GM19351 (cell line): ENCODE results near the gene GALNT17.
"Not testable (repeated sequence)": the region's sequence is repeated elsewhere in the genome, so short reads cannot be mapped to it uniquely, and the experiment has no call there.

Source experiments
- ATAC-seq: cut with Tn5 transposase; IDR thresholded peaks from one replicate; pipeline ENCODE4 v1.9.1; 2021; ENCODE audit warnings: mild to moderate bottlenecking, moderate library complexity; ENCODE audit not compliant: unreplicated experiment

GALNT17 gene

DNA sequence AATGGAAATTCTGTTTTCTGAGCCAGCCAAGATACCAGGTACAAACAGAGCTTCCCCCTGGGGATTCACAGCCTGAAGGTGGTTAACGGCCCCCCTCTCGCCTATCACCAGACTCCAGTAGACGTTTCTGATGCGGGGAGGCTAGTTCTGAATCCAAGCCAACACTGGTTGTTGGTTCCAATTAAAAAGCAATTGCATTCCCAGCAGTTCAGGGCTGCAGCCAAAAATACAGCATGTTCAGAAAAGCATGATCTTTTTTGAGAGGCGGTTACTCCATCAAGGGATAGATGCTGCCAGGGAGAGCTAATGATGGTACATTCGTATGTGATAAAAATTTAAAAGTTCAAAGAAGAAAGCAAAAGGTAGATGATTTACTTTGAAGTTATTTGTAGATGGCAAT lies 481.0 kb downstream of the GALNT17 start:
- ATAC-seq: no peak

DNA sequence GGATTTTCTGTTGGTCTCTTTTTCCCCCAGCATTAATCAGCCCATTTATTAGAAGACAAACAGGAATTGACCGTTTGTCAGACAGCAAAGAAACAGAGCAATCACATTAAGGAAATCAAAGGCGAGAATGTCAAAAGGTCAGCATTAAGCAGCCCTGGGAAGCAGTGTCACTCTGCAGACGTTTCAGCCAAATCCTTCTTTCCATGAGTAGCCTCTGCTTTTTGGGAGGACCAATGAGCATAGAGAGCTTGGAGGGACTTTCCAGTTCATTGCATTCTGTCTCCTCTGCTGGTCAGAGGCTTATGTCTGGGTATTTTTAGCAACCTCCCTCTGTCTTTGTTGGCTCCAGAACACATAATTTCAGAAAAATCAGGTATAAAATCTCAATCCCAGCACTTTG lies 481.4 kb downstream of the GALNT17 start:
- no peak for ATAC-seq

DNA sequence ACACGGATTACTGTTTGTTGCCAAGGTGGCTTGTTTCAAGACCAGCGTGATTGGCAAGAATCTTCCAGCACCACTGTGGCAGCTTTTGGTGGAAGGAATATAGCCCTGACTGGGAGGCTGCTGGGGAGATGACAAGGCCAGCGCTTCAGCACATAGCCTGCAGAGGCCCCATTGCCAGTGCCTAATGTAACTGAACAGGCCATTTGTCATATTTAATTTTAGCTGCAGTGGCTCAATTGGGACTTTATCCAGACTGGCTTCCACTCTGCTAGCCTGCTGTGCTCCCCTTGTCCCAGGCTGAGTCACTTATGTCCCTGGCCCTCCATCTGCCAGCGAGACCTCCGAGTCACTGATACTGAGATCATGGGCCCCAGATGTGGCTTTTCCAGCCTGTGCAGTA lies 483.1 kb downstream of the GALNT17 start:
- ATAC-seq: no peak

DNA sequence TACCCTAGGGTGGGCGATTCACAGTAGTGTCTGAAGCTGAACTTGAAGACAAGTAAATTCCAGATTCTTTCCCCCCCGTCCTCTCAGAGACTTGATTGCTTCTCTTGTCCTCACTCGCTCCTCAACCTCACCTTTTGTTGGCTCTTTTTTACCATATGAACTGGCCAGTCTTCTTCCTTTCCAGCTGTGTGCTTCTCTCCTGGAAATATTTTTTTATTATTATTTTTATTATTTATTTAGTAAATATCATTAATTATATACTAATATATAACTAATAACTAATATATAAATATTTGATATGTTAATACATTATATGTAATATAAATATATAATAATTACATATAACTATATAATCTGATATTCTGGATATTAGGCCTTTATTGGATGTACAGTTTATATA lies 484.3 kb downstream of the GALNT17 start:
- no peak for ATAC-seq

DNA sequence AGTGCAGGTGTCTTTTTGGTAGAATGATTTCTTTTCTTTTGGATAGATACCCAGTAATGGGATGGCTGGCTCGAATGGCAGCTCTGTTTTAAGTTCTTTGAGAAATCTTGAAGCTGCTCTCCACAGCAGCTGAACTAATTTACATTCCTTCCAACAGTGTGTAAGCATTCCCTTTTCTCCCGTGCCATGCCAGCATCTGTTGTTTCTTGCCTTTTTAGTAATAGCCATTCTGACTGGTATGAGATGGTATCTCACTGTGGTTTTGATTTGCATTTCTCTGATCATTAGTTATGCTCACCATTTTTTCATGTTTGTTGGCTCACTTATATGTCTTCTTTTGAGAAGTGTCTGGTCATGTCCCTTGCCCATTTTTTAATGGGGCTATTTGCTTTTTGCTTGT lies 486.3 kb downstream of the GALNT17 start:
- ATAC-seq: no peak

DNA sequence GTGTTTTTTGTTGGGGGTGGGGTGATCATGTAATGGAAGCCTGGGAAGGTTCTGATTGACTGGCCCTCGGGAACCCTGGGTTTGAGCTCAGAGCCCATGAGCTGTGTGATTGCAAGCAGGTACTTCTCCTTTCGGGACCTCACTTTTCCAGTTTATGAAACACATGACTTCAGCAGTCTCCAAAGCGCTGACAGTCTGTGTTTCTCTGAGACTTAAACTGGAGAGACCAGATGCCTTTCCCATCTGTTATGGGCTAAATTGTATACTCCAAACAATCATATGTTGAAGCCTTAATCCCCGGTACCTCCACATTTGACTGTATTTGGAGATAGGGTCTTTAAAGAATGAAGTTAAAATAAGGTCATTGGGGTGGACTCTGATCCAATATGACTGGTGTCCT lies 493.6 kb downstream of the GALNT17 start:
- no peak for ATAC-seq

DNA sequence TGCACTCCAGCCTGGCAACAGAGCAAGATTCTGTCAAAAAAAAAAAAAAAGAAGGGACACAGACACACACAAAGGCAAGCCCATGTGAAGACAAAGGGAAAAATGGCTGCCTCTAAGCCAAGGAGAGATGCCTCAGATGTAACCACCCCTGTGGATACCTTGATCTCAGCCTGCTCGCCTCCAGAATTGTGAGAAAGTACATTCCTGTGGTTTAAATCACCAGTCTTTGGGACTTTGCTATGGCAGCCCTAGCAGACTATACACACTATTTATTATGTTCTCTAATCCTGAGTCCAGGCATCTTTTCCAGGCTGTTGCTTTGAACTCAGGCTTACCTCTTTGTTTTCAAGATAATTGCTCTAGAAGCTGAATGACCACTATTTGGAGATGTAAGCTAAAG lies 494.3 kb downstream of the GALNT17 start:
- ATAC-seq: no peak

DNA sequence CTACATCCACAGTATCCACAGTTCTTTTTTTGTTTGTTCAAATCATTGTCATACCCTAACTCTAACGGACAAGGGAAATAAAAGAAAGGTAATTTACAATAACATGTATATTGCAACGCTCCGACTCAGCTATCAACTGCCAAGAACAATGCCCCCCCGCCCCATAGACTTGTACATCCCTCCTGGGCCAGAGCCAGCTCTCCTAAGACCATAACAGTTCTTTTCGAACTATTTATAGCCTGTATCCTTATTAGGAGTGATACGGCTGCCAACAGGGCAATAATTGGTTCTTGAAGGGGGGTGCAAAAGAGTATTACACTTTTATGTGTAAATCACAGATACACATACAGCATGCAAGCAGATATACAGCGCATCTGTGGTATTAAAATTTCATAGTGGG lies 495.7 kb downstream of the GALNT17 start:
- no peak for ATAC-seq

DNA sequence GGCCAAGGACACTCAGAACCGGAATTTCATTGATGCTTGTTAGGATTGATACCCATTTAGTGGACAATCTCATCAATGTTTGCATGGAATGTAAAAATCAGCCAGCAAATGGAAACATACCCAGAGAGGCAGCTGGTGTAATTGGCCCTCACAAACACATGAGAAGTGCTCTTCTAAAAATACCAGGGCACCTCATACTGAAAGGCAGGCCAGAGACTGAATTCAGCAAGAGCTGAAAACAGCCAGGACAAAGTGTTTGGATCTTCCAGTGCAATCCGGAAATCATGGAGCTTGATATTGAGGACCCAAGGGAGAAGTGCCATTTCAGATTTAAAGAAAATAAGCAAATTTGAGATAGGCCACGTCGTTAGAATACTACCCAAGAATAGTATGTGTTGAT lies 498.6 kb downstream of the GALNT17 start:
- no peak for ATAC-seq

DNA sequence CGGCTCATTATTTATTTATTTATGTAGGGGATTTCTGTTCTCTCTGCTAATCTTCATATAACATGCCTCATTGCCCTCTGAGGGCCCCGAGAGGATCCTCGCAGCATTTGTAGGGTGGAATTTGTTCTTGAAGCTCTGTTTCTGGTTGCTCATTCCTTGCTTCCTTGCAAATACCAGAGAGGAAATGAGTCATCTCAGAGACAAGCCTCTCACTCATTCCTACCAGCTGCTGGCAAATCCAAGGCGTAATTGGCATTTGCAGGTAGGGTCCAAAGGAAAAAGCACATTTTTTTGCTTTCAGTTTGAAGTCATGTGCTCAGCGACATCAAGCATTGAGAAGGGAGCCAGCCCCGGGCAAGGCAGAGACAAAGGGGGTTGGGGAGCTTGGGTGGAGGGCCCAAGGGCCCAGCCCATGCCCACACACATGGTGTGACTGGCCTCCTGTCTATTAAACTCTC lies 501.6 kb downstream of the GALNT17 start:
- no peak for ATAC-seq

DNA sequence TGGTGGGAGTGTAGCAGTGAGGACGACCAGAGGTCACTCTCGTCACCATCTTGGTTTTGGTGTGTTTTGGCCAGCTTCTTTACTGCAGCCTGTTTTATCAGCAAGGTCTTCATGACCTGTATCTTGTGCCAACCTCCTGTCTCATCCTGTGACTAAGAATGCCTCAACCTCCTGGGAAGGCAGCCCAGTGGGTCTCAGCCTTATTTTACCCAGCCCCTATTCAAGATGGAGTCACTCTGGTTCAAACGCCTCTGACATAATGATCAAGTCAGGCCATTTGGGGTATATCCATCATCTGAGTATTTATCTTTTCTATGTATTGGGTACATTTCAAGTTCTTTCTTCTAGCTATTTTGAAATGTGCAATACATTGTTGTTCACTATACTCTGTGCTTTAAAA lies 503.9 kb downstream of the GALNT17 start:
- not testable (repeated sequence) for ATAC-seq

DNA sequence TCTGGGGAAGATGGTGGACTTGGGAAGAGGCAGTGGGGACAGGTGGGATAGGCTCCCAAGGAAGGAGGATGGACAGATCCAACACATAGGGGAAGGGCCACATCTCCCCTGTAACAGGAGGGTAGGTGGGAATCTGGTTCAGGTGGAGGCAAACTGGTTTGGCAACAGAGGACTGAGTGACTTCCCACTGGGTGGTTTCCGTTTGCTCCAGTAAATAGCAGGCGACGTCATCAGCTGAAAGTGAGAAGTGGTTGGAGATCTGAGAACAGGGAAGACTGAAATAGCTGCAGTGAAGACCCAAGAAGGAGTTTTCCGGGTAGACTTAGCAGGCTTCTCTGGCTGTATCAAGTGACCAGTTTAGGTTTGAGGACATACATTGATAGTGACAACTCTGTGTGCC lies 504.4 kb downstream of the GALNT17 start:
- ATAC-seq: no peak

DNA sequence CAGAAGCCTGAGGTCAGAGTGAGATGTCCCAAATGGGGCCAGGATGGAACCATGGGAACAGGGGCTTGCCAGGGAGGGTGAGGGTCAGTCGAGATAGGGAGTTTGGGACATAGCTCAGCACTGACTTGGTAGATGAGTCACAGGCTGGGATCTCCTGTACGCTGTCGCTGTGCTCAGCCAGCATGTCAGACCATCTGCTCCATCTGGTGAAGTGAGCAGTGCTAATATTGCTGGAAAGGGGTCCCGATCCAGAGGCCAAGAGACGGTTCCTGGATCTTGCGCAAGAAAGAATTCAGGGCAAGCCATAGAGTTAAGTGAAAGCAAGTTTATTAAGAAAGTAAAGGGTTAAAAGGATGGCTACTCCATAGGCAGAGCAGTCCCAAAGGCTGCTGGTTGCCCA lies 505.6 kb downstream of the GALNT17 start:
- ATAC-seq: no peak

DNA sequence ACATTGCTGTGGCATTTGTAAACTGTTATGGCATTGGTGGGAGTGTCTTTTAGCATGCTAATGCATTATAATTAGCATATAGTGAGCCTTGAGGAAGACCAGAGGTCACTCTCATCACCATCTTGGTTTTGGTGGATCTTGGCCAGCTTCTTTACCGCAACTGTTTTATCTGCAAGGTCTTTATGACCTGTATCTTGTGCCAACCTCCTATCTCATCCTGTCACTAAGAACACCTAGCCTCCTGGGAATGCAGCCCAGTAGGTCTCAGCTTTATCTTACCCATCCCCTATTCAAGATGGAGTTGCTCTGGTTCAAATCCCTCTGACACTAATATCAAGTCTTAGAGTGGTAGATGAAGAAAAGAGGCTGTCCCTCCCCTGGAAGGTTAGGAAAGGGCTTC lies 506.2 kb downstream of the GALNT17 start:
- no peak for ATAC-seq

DNA sequence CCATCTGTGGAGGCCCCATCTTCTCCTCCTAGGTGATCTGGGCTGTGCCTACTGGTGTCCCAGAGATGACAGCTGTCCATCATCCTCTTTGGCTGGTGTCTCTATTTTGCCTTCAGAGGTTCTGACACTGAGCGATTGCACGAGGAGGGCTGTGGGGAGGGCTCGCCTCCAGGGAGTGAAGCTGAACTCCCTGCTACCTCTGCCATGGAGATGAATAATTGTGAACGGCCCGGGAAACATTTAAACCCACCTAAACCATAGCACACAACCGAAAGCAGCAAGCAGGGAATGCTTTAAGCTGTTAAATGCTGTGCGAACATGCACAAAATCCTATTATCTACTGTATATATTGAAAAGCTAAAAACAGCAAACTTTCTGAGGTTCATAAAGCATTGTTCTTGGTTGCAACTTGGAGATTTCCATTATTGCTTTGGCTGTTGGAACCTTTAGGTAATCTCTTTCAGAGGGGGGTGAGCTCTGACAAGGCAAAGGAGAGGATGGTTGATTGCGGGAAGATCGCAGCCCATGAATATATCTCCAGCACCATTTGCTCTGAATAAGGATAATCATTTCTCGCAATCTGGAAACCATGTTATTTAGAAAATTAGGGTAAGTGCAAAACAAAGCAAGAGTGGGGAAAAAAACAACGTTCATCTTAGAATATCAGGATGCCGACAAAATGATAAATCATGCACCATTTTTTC lies 507.6 kb downstream of the GALNT17 start:
- ATAC-seq: no peak

DNA sequence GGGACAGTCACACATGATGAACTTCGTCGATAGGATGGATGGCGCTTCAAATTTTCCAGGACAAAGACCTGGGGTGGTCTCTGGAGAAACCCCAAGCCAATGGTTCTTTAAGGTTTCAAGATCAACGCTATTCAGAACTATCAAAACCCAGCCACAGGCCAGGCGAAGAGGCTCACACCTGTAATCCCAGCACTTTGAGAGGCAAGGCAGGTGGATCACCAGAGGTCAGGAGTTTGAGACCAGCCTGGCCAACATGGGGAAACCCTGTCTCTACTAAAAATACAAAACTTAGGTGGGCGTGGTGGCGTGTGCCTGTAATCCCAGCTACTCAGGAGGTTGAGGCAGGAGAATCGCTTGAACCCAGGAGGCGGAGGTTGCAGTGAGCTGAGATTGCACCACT lies 511.1 kb downstream of the GALNT17 start:
- not testable (repeated sequence) for ATAC-seq

DNA sequence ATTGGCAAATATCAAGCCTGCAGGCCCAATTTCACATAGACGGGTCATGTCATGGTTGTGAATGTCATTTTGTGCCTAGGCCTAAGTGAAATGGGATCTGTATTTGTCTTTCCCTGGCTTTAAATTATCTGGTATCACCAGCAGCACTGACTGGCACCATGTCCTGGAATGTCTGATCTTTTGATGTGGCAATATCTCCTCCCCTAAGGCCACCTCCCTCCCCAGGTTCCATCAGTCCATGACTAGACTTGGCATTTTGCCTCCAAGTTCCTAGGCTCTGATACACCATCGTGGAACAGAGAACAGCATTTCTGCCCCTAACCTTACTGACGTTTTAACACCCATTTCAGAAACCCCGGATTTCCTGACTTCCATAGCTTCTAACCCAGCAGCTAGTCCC lies 513.9 kb downstream of the GALNT17 start:
- ATAC-seq: no peak

DNA sequence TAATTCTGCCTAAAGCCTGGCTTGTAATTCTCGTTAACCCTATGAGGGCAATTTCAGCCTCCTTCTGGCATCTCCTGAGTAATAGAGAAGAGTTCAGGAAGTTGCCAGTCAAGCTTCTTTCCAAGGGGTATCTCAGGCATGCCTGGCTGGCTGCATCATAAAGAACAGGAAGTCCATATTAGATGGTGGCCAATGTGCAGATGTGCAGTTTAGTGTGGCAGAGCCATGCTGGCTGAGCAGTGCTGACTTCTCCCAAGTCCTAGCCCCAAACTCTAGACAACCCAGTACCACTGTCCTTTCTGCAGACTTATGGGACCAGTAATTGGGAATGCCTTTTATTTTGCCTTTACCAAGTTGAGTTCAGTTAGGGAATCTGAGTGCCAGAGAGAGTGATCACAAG lies 517.9 kb downstream of the GALNT17 start:
- no peak for ATAC-seq

DNA sequence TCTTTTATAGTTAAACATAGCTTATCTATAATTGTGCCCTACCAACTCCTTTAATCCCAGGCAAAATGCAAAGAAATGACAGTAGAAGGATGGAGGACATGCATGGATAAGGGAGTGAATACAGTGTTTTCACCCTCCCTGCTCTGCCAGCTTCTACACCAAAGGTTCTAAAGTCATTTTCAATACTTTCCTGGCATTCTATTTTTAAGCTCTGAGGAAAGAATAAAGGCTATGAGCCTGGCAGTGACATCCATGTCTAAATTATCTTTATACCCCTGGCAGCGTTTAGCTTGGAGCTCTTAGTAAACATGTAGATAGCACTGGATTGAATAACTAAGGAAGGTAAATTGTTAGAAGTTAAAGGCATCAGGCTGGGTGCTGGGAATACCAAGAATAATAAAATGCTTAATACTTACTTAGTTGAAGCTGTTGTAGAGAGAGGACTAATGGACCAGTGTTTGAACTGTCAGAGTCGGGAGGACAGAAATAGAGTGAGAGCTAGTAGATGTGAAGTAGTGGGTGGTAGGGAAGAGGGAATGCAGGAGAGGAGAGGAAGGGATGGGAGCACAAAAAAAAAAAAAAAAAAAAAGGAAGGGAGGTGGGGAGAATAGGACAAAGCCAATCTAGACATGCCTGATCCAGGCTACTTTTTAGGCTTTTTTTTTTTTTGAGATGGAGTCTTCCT lies 518.9 kb downstream of the GALNT17 start:
- ATAC-seq: no peak

DNA sequence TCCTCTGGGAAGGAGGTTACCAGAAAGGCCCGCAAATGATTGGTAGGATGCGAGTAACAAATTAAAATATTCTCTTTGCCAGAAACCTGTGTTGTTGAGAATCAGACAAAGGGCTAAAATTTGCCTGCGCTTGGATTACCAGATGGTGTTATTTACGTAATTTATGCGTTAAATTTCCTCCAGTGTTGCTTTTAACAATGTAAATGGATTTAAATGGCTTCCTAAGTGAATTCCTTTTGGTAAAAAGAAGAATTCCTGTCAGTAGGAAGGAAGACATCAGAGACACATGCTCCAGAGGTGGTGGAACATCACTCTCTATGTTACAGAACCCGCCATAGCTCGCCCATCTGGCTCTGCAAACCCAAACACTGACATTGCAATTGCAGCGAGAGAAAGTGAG lies 520.6 kb downstream of the GALNT17 start:
- ATAC-seq: no peak

DNA sequence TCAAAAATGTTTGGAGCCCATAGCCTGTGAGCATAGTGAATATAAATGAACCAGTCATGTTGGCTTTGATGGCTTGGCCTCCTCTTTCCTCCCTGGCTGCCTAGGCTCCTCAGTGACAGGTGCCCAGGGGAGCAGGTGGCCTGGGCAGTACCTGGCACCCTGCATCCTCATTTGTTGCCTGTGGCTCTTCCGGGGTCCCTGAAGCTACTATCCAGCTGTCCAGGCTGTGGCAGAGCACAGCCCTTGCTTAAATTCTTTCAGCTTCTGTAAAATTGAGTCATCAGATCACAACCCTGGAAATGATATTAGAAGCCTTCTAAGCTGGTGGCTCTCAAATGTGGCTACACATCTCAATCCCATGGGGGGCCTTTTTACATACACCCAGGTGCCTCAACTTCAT lies 525.4 kb downstream of the GALNT17 start:
- ATAC-seq: no peak

DNA sequence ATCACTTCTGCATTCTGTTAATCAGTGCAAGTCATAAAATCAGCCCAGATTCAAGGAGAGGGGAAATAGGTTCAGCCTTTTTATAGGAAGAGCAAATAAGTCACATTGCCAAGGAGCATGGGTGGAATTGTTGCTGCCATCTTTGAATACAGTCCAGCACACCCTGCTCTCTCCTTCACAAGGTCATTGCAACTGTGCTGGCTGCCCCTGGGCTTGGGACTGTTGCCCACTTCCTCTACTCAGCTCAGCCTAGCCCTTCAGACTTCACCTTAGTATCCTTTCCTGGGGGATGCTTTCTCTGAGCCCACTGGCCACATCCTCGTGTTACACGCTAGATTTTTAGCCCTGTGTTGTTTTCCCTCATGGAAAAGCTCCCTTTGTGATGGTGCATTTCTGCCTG lies 527.7 kb downstream of the GALNT17 start:
- ATAC-seq: no peak
